DND-41 (cell line): ENCODE measurements around the gene RTN4RL2.

ENCODE experiments used
- ATAC-seq: fragments of 200-7000 bp; cut with Tn5 transposase; 3 replicates; pipeline ENCODE4 v1.9.1; 2021; ENCODE audit warnings: low read depth; ENCODE audit not compliant: insufficient read depth
- DNase-seq: peaks from one replicate; pipeline ENCODE4 v3.0.0-alpha.2; 2020
- H2AFZ ChIP-seq: 2 replicates; pipeline ENCODE4 v1.6.0; 2012; ENCODE audit warnings: low read depth, low read length
- H3K27ac ChIP-seq: 2 replicates; pipeline ENCODE4 v1.5.1; 2012; ENCODE audit warnings: low read length, inconsistent platforms
- H3K27me3 ChIP-seq: fragments of 200-600 bp; sonication (generic); 2 replicates; pipeline ENCODE4 v1.6.0; 2012; ENCODE audit warnings: low read length, mild to moderate bottlenecking, inconsistent platforms; ENCODE audit not compliant: insufficient read depth, poor library complexity
- H3K36me3 ChIP-seq: 2 replicates; pipeline ENCODE4 v1.5.1; 2012; ENCODE audit warnings: low read length, inconsistent platforms; ENCODE audit not compliant: insufficient read depth
- H3K4me1 ChIP-seq: 2 replicates; pipeline ENCODE4 v1.5.1; 2012; ENCODE audit warnings: mild to moderate bottlenecking, low read length; ENCODE audit not compliant: insufficient read depth
- H3K4me2 ChIP-seq: 2 replicates; pipeline ENCODE4 v1.6.0; 2012; ENCODE audit warnings: mild to moderate bottlenecking, moderate library complexity, low read length, inconsistent platforms; ENCODE audit not compliant: insufficient read depth
- H3K4me3 ChIP-seq, 2 experiments: fragments of 200-600 bp in 1 of 2; shearing (Covaris generic) in 1 of 2; 2 replicates each; pipeline ENCODE4 v1.5.1; 2012 to 2016; ENCODE audit warnings: inconsistent platforms in 2 of 2, low read length in 2 of 2, mild to moderate bottlenecking in 2 of 2, low read depth in 1 of 2, moderate library complexity in 1 of 2
- H3K79me2 ChIP-seq: 2 replicates; pipeline ENCODE4 v1.6.0; 2012; ENCODE audit warnings: low read length, inconsistent platforms; ENCODE audit not compliant: insufficient read depth
- H3K9ac ChIP-seq: 2 replicates; pipeline ENCODE4 v1.6.0; 2012; ENCODE audit warnings: low read depth, mild to moderate bottlenecking, inconsistent platforms, low read length, moderate library complexity
- H3K9me3 ChIP-seq: 2 replicates; pipeline ENCODE4 v1.5.1; 2012; ENCODE audit warnings: low read length, moderate library complexity, mild to moderate bottlenecking, inconsistent platforms; ENCODE audit not compliant: insufficient read depth, severe bottlenecking
- H4K20me1 ChIP-seq: 2 replicates; pipeline ENCODE4 v1.6.0; 2012; ENCODE audit warnings: low read length; ENCODE audit not compliant: insufficient read depth
- EZH2 ChIP-seq: IDR thresholded peaks from 3 replicates; pipeline ENCODE4 v1.6.1; 2012; ENCODE audit warnings: borderline replicate concordance, low read depth, mild to moderate bottlenecking, moderate library complexity, low read length, inconsistent platforms; ENCODE audit not compliant: severe bottlenecking
- TF ChIP-seq, protein P1 (sequence below): IDR thresholded peaks from 2 replicates; pipeline ENCODE4 v1.5.1; 2012; ENCODE audit warnings: borderline replicate concordance, low read length, moderate library complexity, mild to moderate bottlenecking; ENCODE audit not compliant: poor library complexity, severe bottlenecking; ENCODE audit errors: extremely low read depth

The RTN4RL2 gene

GRCh38 chr11:57474017-57474802 lies 13.9 kb downstream of the RTN4RL2 start:
- H3K9ac ChIP-seq = no peak overlapping the region
- no peak overlapping the region for H3K4me2 ChIP-seq
- H3K9me3 ChIP-seq = no peaks in the 10 kb centered on the region
- H3K27ac ChIP-seq = no peak overlapping the region
- no peak overlapping the region for H2AFZ ChIP-seq
- TF ChIP-seq EZH2 = no peak
- TF ChIP-seq, protein P1, sequence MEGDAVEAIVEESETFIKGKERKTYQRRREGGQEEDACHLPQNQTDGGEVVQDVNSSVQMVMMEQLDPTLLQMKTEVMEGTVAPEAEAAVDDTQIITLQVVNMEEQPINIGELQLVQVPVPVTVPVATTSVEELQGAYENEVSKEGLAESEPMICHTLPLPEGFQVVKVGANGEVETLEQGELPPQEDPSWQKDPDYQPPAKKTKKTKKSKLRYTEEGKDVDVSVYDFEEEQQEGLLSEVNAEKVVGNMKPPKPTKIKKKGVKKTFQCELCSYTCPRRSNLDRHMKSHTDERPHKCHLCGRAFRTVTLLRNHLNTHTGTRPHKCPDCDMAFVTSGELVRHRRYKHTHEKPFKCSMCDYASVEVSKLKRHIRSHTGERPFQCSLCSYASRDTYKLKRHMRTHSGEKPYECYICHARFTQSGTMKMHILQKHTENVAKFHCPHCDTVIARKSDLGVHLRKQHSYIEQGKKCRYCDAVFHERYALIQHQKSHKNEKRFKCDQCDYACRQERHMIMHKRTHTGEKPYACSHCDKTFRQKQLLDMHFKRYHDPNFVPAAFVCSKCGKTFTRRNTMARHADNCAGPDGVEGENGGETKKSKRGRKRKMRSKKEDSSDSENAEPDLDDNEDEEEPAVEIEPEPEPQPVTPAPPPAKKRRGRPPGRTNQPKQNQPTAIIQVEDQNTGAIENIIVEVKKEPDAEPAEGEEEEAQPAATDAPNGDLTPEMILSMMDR = no peak
- no peaks in the 10 kb centered on the region for H4K20me1 ChIP-seq
- no peaks in the 10 kb centered on the region for H3K36me3 ChIP-seq
- H3K4me3 ChIP-seq = no peak overlapping the region
- H3K27me3 ChIP-seq = no peaks in the 10 kb centered on the region
- peak; percentile 79 for ATAC-seq
- peak; percentile 54 for DNase-seq
- H3K79me2 ChIP-seq = no peaks in the 10 kb centered on the region
- H3K4me1 ChIP-seq = no peaks in the 10 kb centered on the region

DNA sequence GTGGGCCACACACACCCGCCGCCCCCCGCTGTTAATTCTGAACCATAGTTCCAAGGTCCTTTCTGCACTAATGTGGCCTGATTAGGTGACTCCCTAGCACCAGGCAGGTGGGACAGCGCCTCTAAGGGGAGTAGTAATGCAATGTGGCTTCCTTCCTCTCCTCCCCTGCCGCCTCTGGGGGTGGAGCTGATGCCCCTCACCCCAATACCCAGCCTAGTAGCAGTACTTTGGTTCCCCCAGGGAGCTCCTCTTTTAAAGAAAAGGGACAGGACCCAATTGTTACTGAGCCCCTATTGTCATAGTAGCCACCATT lies 14.4 kb downstream of the RTN4RL2 start:
- H2AFZ ChIP-seq = no peak overlapping the region
- no peak overlapping the region for H3K9ac ChIP-seq
- H3K79me2 ChIP-seq = no peaks in the 10 kb centered on the region
- DNase-seq (no peak), ATAC-seq (peak; percentile 24; the same call in 1 of the 3 replicates)
- no peaks in the 10 kb centered on the region for H3K36me3 ChIP-seq
- no peak overlapping the region for H3K27ac ChIP-seq
- no peaks in the 10 kb centered on the region for H3K4me1 ChIP-seq
- no peak overlapping the region for H3K4me3 ChIP-seq
- no peaks in the 10 kb centered on the region for H3K27me3 ChIP-seq
- no peak for TF ChIP-seq EZH2
- TF ChIP-seq, protein P1 = no peak
- H4K20me1 ChIP-seq = no peaks in the 10 kb centered on the region
- no peaks in the 10 kb centered on the region for H3K9me3 ChIP-seq
- H3K4me2 ChIP-seq = no peak overlapping the region

DNA sequence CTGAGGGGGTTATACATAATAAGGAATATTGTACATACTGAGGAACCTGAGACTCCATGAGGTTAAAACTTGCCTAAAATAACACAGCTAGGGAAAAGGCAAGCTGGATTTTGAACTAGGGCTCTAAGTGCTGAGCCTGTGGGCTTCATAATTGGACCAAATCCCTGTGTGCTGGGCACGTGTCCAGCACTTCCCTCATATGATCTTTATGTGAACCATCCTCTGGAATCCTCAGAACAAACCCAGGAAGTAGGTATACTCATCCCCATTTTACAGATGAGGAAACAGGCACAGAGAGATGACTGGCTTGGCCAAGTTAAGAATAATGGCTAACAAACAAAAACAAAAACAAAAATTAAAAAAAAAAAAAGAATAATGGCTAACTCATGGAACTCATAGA lies 14.9 kb downstream of the RTN4RL2 start:
- H3K79me2 ChIP-seq = no peaks in the 10 kb centered on the region
- H3K4me1 ChIP-seq = no peaks in the 10 kb centered on the region
- TF ChIP-seq, protein P1 = no peak
- TF ChIP-seq EZH2 = no peak
- H3K27me3 ChIP-seq = no peaks in the 10 kb centered on the region
- no peaks in the 10 kb centered on the region for H3K9me3 ChIP-seq
- DNase-seq (no peak), ATAC-seq (no peak)
- no peak overlapping the region for H3K9ac ChIP-seq
- no peak overlapping the region for H3K4me3 ChIP-seq
- no peaks in the 10 kb centered on the region for H4K20me1 ChIP-seq
- no peak overlapping the region for H3K27ac ChIP-seq
- H3K36me3 ChIP-seq = no peaks in the 10 kb centered on the region
- no peak overlapping the region for H3K4me2 ChIP-seq
- H2AFZ ChIP-seq = no peak overlapping the region

GRCh38 chr11:57475671-57476046 lies 15.3 kb downstream of the RTN4RL2 start:
- no peak overlapping the region for H3K4me2 ChIP-seq
- no peak for ATAC-seq
- H3K4me3 ChIP-seq = no peak overlapping the region
- TF ChIP-seq EZH2 = no peak
- TF ChIP-seq, protein P1 = no peak
- H2AFZ ChIP-seq = no peak overlapping the region
- DNase-seq = no peak
- no peaks in the 10 kb centered on the region for H3K4me1 ChIP-seq
- H3K27me3 ChIP-seq = no peaks in the 10 kb centered on the region
- H3K9me3 ChIP-seq = no peaks in the 10 kb centered on the region
- H3K9ac ChIP-seq = no peak overlapping the region
- H3K36me3 ChIP-seq = no peaks in the 10 kb centered on the region
- no peaks in the 10 kb centered on the region for H3K79me2 ChIP-seq
- no peaks in the 10 kb centered on the region for H4K20me1 ChIP-seq
- no peak overlapping the region for H3K27ac ChIP-seq
